HepG2 (cell line): ENCODE measurements around the gene CCNA2.

Experiments
- EZH2 ChIP-seq: conservative IDR thresholded peaks from 2 replicates; pipeline ENCODE4 v1.6.1; 2012; ENCODE audit warnings: mild to moderate bottlenecking, low read depth, low read length, moderate library complexity
- NFE2L2 ChIP-seq: fragments of 150-350 bp; IDR thresholded peaks from 2 replicates; pipeline ENCODE4 v1.6.1; 2014; ENCODE audit warnings: low read length
- SMAD3 ChIP-seq: sonication (generic); formaldehyde crosslinking; IDR thresholded peaks from 2 replicates; pipeline ENCODE4 v1.4.0; 2020; ENCODE audit warnings: missing genetic modification reagents
- ZBTB20 ChIP-seq: sonication (generic); formaldehyde crosslinking; IDR thresholded peaks from 2 replicates; pipeline ENCODE4 v1.8.1; 2023; ENCODE audit warnings: missing genetic modification reagents, low read depth, mild to moderate bottlenecking, borderline replicate concordance
- ZNF10 ChIP-seq: sonication (generic); formaldehyde crosslinking; IDR thresholded peaks from 2 replicates; pipeline ENCODE4 v1.4.0; 2020; ENCODE audit warnings: mild to moderate bottlenecking, low read depth, missing genetic modification reagents, borderline replicate concordance
- ZNF746 ChIP-seq: sonication (generic); formaldehyde crosslinking; IDR thresholded peaks from 2 replicates; pipeline ENCODE4 v1.8.0; 2022; ENCODE audit warnings: mild to moderate bottlenecking, missing genetic modification reagents
- TF ChIP-seq, protein P1 (sequence below): sonication (generic); formaldehyde crosslinking; IDR thresholded peaks from 2 replicates; pipeline ENCODE4 v1.8.0; 2022; ENCODE audit warnings: missing genetic modification reagents, mild to moderate bottlenecking, moderate library complexity, borderline replicate concordance
- TF ChIP-seq, protein P2 (sequence below): sonication (generic); formaldehyde crosslinking; IDR thresholded peaks from 2 replicates; pipeline ENCODE4 v1.8.1; 2022; ENCODE audit warnings: low read depth, mild to moderate bottlenecking, missing genetic modification reagents

DNA sequence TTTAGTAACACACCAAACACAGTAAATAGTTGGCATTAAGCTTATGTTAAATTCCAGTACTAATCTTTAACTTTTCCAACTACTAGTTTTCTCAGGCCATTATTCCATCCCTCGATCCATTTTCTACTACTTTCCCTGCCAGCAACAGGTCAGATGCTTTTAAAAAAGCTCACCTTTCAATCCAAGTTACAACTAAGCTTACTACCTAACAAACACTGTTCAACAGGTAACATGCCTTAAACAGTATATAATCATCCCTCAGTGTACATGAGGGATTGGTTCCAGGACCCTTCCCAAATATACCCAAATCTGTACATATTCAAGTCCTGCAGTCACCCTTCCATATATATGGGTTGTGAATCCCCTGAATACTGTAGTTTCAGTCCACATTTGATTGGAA, 5.5 kb downstream of the CCNA2 start:
- TF ChIP-seq ZNF746 (CRISPR knock-in tag), result no peak
- no peak for TF ChIP-seq EZH2
- no peak for TF ChIP-seq ZBTB20 (CRISPR knock-in tag)
- TF ChIP-seq, protein P1, sequence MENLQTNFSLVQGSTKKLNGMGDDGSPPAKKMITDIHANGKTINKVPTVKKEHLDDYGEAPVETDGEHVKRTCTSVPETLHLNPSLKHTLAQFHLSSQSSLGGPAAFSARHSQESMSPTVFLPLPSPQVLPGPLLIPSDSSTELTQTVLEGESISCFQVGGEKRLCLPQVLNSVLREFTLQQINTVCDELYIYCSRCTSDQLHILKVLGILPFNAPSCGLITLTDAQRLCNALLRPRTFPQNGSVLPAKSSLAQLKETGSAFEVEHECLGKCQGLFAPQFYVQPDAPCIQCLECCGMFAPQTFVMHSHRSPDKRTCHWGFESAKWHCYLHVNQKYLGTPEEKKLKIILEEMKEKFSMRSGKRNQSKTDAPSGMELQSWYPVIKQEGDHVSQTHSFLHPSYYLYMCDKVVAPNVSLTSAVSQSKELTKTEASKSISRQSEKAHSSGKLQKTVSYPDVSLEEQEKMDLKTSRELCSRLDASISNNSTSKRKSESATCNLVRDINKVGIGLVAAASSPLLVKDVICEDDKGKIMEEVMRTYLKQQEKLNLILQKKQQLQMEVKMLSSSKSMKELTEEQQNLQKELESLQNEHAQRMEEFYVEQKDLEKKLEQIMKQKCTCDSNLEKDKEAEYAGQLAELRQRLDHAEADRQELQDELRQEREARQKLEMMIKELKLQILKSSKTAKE, result no peak
- no peak for TF ChIP-seq ZNF10 (CRISPR knock-in tag)
- TF ChIP-seq, protein P2, sequence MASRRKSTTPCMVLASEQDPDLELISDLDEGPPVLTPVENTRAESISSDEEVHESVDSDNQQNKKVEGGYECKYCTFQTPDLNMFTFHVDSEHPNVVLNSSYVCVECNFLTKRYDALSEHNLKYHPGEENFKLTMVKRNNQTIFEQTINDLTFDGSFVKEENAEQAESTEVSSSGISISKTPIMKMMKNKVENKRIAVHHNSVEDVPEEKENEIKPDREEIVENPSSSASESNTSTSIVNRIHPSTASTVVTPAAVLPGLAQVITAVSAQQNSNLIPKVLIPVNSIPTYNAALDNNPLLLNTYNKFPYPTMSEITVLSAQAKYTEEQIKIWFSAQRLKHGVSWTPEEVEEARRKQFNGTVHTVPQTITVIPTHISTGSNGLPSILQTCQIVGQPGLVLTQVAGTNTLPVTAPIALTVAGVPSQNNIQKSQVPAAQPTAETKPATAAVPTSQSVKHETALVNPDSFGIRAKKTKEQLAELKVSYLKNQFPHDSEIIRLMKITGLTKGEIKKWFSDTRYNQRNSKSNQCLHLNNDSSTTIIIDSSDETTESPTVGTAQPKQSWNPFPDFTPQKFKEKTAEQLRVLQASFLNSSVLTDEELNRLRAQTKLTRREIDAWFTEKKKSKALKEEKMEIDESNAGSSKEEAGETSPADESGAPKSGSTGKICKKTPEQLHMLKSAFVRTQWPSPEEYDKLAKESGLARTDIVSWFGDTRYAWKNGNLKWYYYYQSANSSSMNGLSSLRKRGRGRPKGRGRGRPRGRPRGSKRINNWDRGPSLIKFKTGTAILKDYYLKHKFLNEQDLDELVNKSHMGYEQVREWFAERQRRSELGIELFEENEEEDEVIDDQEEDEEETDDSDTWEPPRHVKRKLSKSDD (CRISPR knock-in tag), result no peak
- no peak for TF ChIP-seq NFE2L2
- no peak for TF ChIP-seq SMAD3 (CRISPR knock-in tag)
